IMR-90 (cell line): ENCODE measurements around the gene MAP1LC3B2. TPM values are rescaled to one million over a fixed set of nuclear protein-coding genes. Genes with fewer than 3 reads are reported as not detected.

Experiments
- ATAC-seq: fragments of 200-7000 bp; cut with Tn5 transposase; 2 replicates; pipeline ENCODE4 v1.9.1; 2020; ENCODE audit warnings: low read depth, mild to moderate bottlenecking, moderate library complexity
- BruUV-seq: library from RNA; stranded (reverse); fragments of 400-500 nt; replicated peaks from 2 replicates; lab custom pipeline; 2021; lab: Mats Ljungman, UMichigan
- CTCF ChIA-PET: fragments of 300-600 bp; formaldehyde crosslinking; extraction: SDS; loops from one replicate; lab custom pipeline; 2021; ENCODE audit warnings: antibody characterized with exemption; lab: Yijun Ruan, JAX
- POLR2A ChIA-PET: fragments of 300-600 bp; sonication (Branson Sonifier 250); formaldehyde crosslinking; loops from one replicate; lab custom pipeline; 2022; ENCODE audit warnings: antibody characterized with exemption; ENCODE audit not compliant: unreplicated experiment; lab: Charles Lee
- DNase-seq: peaks from one replicate; pipeline ENCODE4 v3.0.0; 2013
- H2AFZ ChIP-seq: replicated peaks from 2 replicates; pipeline ENCODE3; 2013; ENCODE audit warnings: low read length, mild to moderate bottlenecking; ENCODE audit not compliant: poor library complexity
- H2AK5ac ChIP-seq: 2 replicates; pipeline ENCODE4 v1.6.1; 2013; ENCODE audit warnings: low read depth, low read length, inconsistent platforms
- H2AK9ac ChIP-seq: replicated peaks from 2 replicates; pipeline ENCODE3; 2013; ENCODE audit warnings: mild to moderate bottlenecking, low read depth, low read length, moderate library complexity; ENCODE audit not compliant: poor library complexity
- H2BK120ac ChIP-seq: 2 replicates; pipeline ENCODE4 v1.6.1; 2013; ENCODE audit warnings: low read depth, low read length, inconsistent platforms
- H2BK15ac ChIP-seq: 3 replicates; pipeline ENCODE4 v1.6.1; 2013; ENCODE audit warnings: low read depth, low read length, inconsistent platforms
- H2BK20ac ChIP-seq: 2 replicates; pipeline ENCODE4 v1.6.1; 2013; ENCODE audit warnings: low read depth, mild to moderate bottlenecking, inconsistent platforms, low read length, moderate library complexity
- H2BK5ac ChIP-seq: 2 replicates; pipeline ENCODE4 v1.6.1; 2013; ENCODE audit warnings: mild to moderate bottlenecking, low read depth, low read length, inconsistent platforms; ENCODE audit not compliant: poor library complexity, severe bottlenecking
- H3K14ac ChIP-seq: replicated peaks from 2 replicates; pipeline ENCODE4 v1.6.1; 2013; ENCODE audit warnings: low read depth, low read length, inconsistent platforms
- H3K18ac ChIP-seq: 2 replicates; pipeline ENCODE4 v1.6.1; 2013; ENCODE audit warnings: low read depth, low read length, control low read depth
- H3K23ac ChIP-seq: 2 replicates; pipeline ENCODE4 v1.6.1; 2013; ENCODE audit warnings: low read depth, low read length, inconsistent platforms
- H3K27ac ChIP-seq: 2 replicates; pipeline ENCODE4 v1.5.1; 2013; ENCODE audit warnings: mild to moderate bottlenecking, control low read depth, low read length; ENCODE audit not compliant: insufficient read depth
- H3K27me3 ChIP-seq: 2 replicates; pipeline ENCODE4 v1.6.1; 2013; ENCODE audit warnings: low read length; ENCODE audit not compliant: control insufficient read depth, insufficient read depth
- H3K36me3 ChIP-seq: 2 replicates; pipeline ENCODE4 v1.6.1; 2013; ENCODE audit warnings: low read length, mixed read lengths; ENCODE audit not compliant: control insufficient read depth, insufficient read depth
- H3K4ac ChIP-seq: 2 replicates; pipeline ENCODE4 v1.6.1; 2013; ENCODE audit warnings: low read depth, low read length, inconsistent platforms
- H3K4me1 ChIP-seq: 2 replicates; pipeline ENCODE4 v1.6.1; 2013; ENCODE audit warnings: low read length, mixed read lengths; ENCODE audit not compliant: control insufficient read depth, insufficient read depth
- H3K4me2 ChIP-seq: 2 replicates; pipeline ENCODE4 v1.6.1; 2013; ENCODE audit warnings: low read depth, mild to moderate bottlenecking, control low read depth, low read length, moderate library complexity
- H3K4me3 ChIP-seq: 2 replicates; pipeline ENCODE4 v1.5.1; 2013; ENCODE audit warnings: low read depth, mild to moderate bottlenecking, control low read depth, low read length, moderate library complexity; ENCODE audit not compliant: insufficient read depth
- H3K56ac ChIP-seq: 2 replicates; pipeline ENCODE4 v1.6.1; 2013; ENCODE audit warnings: low read length, inconsistent platforms; ENCODE audit not compliant: insufficient read depth; ENCODE audit errors: extremely low read depth
- H3K79me1 ChIP-seq, 2 experiments: 2 replicates each; pipeline ENCODE4 v1.6.1; 2013; ENCODE audit warnings: low read length in 2 of 2, inconsistent platforms in 1 of 2, low read depth in 1 of 2
- H3K9ac ChIP-seq: 2 replicates; pipeline ENCODE4 v1.6.1; 2013; ENCODE audit warnings: low read depth, low read length, control low read depth
- H3K9me1 ChIP-seq: 2 replicates; pipeline ENCODE4 v1.6.1; 2013; ENCODE audit warnings: low read length, inconsistent platforms; ENCODE audit not compliant: insufficient read depth
- H3K9me3 ChIP-seq: 2 replicates; pipeline ENCODE4 v1.6.1; 2013; ENCODE audit warnings: low read length; ENCODE audit not compliant: control insufficient read depth, insufficient read depth
- H4K20me1 ChIP-seq: 2 replicates; pipeline ENCODE4 v1.6.1; 2013; ENCODE audit warnings: low read length, inconsistent platforms; ENCODE audit not compliant: insufficient read depth
- H4K5ac ChIP-seq: 2 replicates; pipeline ENCODE4 v1.6.1; 2013; ENCODE audit warnings: mild to moderate bottlenecking, low read depth, low read length, control low read depth
- H4K8ac ChIP-seq, 2 experiments: 2 replicates each; pipeline ENCODE4 v1.6.1; 2013; ENCODE audit warnings: low read depth in 2 of 2, low read length in 2 of 2, control low read depth in 1 of 2, inconsistent platforms in 1 of 2
- H4K91ac ChIP-seq: 2 replicates; pipeline ENCODE4 v1.6.1; 2013; ENCODE audit warnings: low read depth, low read length, inconsistent platforms; ENCODE audit not compliant: insufficient read depth
- BHLHE40 ChIP-seq: fragments of 150-350 bp; IDR thresholded peaks from 2 replicates; pipeline ENCODE4 v1.6.1; 2016; ENCODE audit warnings: mild to moderate bottlenecking, low read depth, low read length
- CHD1 ChIP-seq: IDR thresholded peaks from 2 replicates; pipeline ENCODE4 v1.6.1; 2012; ENCODE audit warnings: low read depth, low read length, improper control_type of control experiment
- ELK1 ChIP-seq: fragments of 150-350 bp; IDR thresholded peaks from 2 replicates; pipeline ENCODE4 v1.6.1; 2016; ENCODE audit warnings: low read depth, mild to moderate bottlenecking, low read length, moderate library complexity, borderline replicate concordance
- NFE2L2 ChIP-seq: fragments of 150-350 bp; IDR thresholded peaks from 2 replicates; pipeline ENCODE4 v1.6.1; 2016; ENCODE audit warnings: low read depth, mild to moderate bottlenecking, low read length
- POLR2A ChIP-seq: IDR thresholded peaks from 2 replicates; pipeline ENCODE4 v1.6.1; 2012; ENCODE audit warnings: mild to moderate bottlenecking, low read depth, low read length
- RAD21 ChIP-seq: IDR thresholded peaks from 2 replicates; pipeline ENCODE4 v1.6.1; 2012; ENCODE audit warnings: low read length, improper control_type of control experiment
- RFX5 ChIP-seq: IDR thresholded peaks from 2 replicates; pipeline ENCODE4 v1.8.0; 2012; ENCODE audit warnings: low read depth, mild to moderate bottlenecking, low read length, moderate library complexity
- SMC3 ChIP-seq: fragments of 150-350 bp; IDR thresholded peaks from 2 replicates; pipeline ENCODE4 v1.6.1; 2016; ENCODE audit warnings: low read depth, mild to moderate bottlenecking, antibody characterized with exemption, low read length, moderate library complexity
- USF2 ChIP-seq: fragments of 150-350 bp; IDR thresholded peaks from 2 replicates; pipeline ENCODE4 v1.6.1; 2017; ENCODE audit warnings: mild to moderate bottlenecking, antibody characterized with exemption, low read length, low read depth
- WGBS, 2 experiments: methylation state at CpG; one replicate each; pipeline versions ENCODE4 v1.1.5 to v1.1.7; 2013; ENCODE audit warnings: missing lambda C conversion rate in 2 of 2; ENCODE audit not compliant: insufficient read length in 1 of 2; ENCODE audit errors: extremely low coverage in 2 of 2; 5-methylcytosine and 5-hydroxymethylcytosine counted together
- dilution Hi-C: fragments of 300-500 bp; cut with HindIII; formaldehyde crosslinking; loops from one replicate; pipeline ENCODE4 v1.14.3; 2018; ENCODE audit warnings: low sequenced_read_pairs; ENCODE audit not compliant: unreplicated experiment
- in situ Hi-C: fragments of 300-500 bp; cut with MboI; formaldehyde crosslinking; loops from 3 replicates; pipeline ENCODE4 v1.14.3; 2019; ENCODE audit warnings: low sequenced_read_pairs, inconsistent platforms, mixed read lengths
- intact Hi-C: fragments of 100-400 bp; cut with micrococcal nuclease; formaldehyde crosslinking; loops from 2 replicates; pipeline ENCODE4 v1.10.0; 2022
- polyA plus RNA-seq, 3 experiments: library from polyadenylated mRNA; depleted of rRNA; stranded (reverse); fragments of >200 nt; gene quantifications; 2 replicates each; pipeline ENCODE4 v1.2.3, GENCODE V29; 2012; ENCODE audit warnings: low replicate concordance in 1 of 3
- total RNA-seq: library from RNA; depleted of rRNA; stranded (reverse); fragments of >200 nt; gene quantifications from 2 replicates; pipeline ENCODE4 v1.2.3, GENCODE V29; 2012

The MAP1LC3B2 gene
- total and polyA plus RNA-seq, 2 of the 4 experiments (the other 2 are of a cell fraction): 1.4 TPM; not detected in 1

GRCh38 chr12:116551619-116551951 is 7.6 kb upstream of the MAP1LC3B2 start:
- Histone ChIP-seq H3K27me3 (no peaks in the 10 kb centered on the region), H3K18ac (no peak overlapping the region), H4K91ac (no peak overlapping the region; the same call in 1 of the 2 replicates), H2BK20ac (0 out of 2 replicates have a peak overlapping the region, but pooled peaks have one; percentile 9), H2BK15ac (peak overlapping the region; percentile 31; the same call in 2 of the 3 replicates), H3K27ac (no peak overlapping the region), H3K9me3 (no peaks in the 10 kb centered on the region), H3K9me1 (peaks cover 5% of the 10 kb centered on the region; the same call in 1 of the 2 replicates), H3K79me1 (no peaks in the 10 kb centered on the region), H3K4me3 (no peak overlapping the region), H3K9ac (no peak overlapping the region), H2AK9ac (no peak overlapping the region), H3K14ac (no peak overlapping the region), H2BK5ac (no peak overlapping the region), H3K4me2 (no peak overlapping the region), H3K56ac (no peak overlapping the region), H2AFZ (no peak overlapping the region), H4K8ac (no peak overlapping the region), H3K4ac (peak overlapping the region; percentile 9; the same call in 1 of the 2 replicates), H4K20me1 (no peaks in the 10 kb centered on the region), H2AK5ac (peak overlapping the region; percentile 13; the same call in 1 of the 2 replicates), H2BK120ac (peak overlapping the region; percentile 5; the same call in 1 of the 2 replicates), H3K36me3 (no peaks in the 10 kb centered on the region), H4K5ac (no peak overlapping the region), H3K4me1 (peaks cover 8% of the 10 kb centered on the region), H3K23ac (no peak overlapping the region)
- intact Hi-C loops (no loop called here), in situ Hi-C loops (no loop called here), dilution Hi-C loops (no loop called here)
- ChIA-PET CTCF (no interaction called here), POLR2A (no interaction called here)
- no TSS peak for BruUV-seq
- TF ChIP-seq SMC3 (no peak), ELK1 (no peak), RAD21 (no peak), CHD1 (no peak), POLR2A (no peak), BHLHE40 (no peak), USF2 (no peak), RFX5 (no peak), NFE2L2 (no peak)
- no CpG with 5 or more reads among the region's 2 CpGs for WGBS, 2 experiments
- ATAC-seq: no peak
- DNase-seq: no peak
